B cell (primary cell): ENCODE measurements around the gene CYB5D1.

Experiments
- EZH2 ChIP-seq: IDR thresholded peaks from 2 replicates; pipeline ENCODE4 v1.6.1; 2012; ENCODE audit warnings: borderline replicate concordance, low read depth, mild to moderate bottlenecking, moderate library complexity, low read length; ENCODE audit not compliant: insufficient read depth, poor library complexity, severe bottlenecking
- TF ChIP-seq, protein P1 (sequence below): fragments of 200-600 bp; IDR thresholded peaks from one replicate; pipeline ENCODE4 v1.8.0; 2022; ENCODE audit warnings: antibody characterized with exemption, mild to moderate bottlenecking

DNA sequence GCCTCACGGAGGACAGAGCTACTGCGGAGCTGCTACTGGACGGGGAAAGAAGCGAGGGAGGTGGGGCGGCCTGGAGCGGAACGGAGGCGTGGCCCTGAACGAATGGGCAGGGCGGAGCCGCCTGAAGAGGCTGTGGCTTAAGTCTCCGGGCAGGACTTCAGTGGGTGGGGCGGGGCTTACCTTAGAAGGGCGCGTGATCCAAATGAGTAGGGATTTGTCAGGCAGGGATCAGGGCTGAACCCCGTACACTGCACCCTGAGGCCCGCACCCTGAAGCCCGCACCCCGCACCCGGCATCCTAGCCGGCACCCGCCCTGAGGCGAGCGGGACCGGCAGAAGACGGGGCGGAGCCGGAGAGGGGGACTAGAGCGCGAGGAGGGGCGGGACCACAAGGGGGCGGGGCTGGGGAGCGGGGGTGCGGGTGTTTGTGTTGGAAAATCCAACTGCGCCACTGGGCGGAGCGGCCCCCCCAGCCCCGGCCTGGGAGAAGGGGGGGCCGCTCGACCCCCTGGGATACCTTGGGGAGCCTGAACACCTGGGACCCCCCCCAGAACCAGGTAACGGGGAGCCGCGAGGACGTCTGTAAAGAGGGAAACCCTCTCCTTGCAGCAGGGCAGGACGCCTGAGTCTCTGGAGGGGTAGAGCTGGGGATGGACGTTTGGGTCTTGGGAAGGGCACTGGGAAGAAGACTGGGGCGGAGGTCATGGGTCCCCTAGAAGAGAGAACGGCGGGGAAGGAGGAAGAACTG is 23.8 kb upstream of the CYB5D1 start, which contains the start of gene KDM6B:
- TF ChIP-seq, protein P1, sequence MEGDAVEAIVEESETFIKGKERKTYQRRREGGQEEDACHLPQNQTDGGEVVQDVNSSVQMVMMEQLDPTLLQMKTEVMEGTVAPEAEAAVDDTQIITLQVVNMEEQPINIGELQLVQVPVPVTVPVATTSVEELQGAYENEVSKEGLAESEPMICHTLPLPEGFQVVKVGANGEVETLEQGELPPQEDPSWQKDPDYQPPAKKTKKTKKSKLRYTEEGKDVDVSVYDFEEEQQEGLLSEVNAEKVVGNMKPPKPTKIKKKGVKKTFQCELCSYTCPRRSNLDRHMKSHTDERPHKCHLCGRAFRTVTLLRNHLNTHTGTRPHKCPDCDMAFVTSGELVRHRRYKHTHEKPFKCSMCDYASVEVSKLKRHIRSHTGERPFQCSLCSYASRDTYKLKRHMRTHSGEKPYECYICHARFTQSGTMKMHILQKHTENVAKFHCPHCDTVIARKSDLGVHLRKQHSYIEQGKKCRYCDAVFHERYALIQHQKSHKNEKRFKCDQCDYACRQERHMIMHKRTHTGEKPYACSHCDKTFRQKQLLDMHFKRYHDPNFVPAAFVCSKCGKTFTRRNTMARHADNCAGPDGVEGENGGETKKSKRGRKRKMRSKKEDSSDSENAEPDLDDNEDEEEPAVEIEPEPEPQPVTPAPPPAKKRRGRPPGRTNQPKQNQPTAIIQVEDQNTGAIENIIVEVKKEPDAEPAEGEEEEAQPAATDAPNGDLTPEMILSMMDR, result no peak
- no peak for TF ChIP-seq EZH2
